ENCODE results near the gene NFYC. TPM values are rescaled to one million over a fixed set of nuclear protein-coding genes. Genes with fewer than 3 reads are reported as not detected.

The NFYC gene
- total RNA-seq, 1 donor from 2014 or later, result 101 TPM

- Mint-ChIP-seq H3K27me3 (ENCODE audit: low read depth) (peaks cover 14% of the 10 kb centered on the region), H3K9me3 (no peaks in the 10 kb centered on the region), H3K4me1 (peaks cover 9% of the 10 kb centered on the region), H3K4me3 (no peak overlapping the region), H3K27ac (no peak overlapping the region), H3K36me3 (no peaks in the 10 kb centered on the region)
- TF ChIP-seq CTCF (IDR thresholded peaks at IDR 0.05; ENCODE audit: unreplicated experiment), result no peak
- no peak for DNase-seq (ENCODE audit: low spot score in 2 of 2, unreplicated experiment in 2 of 2)
Observed at GRCh38 chr1:40808444-40808843, 116.9 kb downstream of the NFYC start.

GRCh38 chr1:40808909-40809308 lies 117.4 kb downstream of the NFYC start:
- no peak overlapping the region for H3K4me3 Mint-ChIP-seq
- TF ChIP-seq CTCF (IDR thresholded peaks at IDR 0.05; ENCODE audit: unreplicated experiment), result no peak
- no peak overlapping the region for H3K27ac Mint-ChIP-seq
- no peaks in the 10 kb centered on the region for H3K36me3 Mint-ChIP-seq
- H3K4me1 Mint-ChIP-seq, result peaks cover 9% of the 10 kb centered on the region
- H3K27me3 Mint-ChIP-seq (ENCODE audit: low read depth), result peaks cover 15% of the 10 kb centered on the region
- DNase-seq (ENCODE audit: low spot score in 2 of 2, unreplicated experiment in 2 of 2), result no peak
- no peaks in the 10 kb centered on the region for H3K9me3 Mint-ChIP-seq

GRCh38 chr1:40810927-40811326 lies 119.4 kb downstream of the NFYC start:
- no peak for DNase-seq (ENCODE audit: low spot score in 2 of 2, unreplicated experiment in 2 of 2)
- no peak for TF ChIP-seq CTCF (IDR thresholded peaks at IDR 0.05; ENCODE audit: unreplicated experiment)
- H3K9me3 Mint-ChIP-seq, result no peaks in the 10 kb centered on the region
- H3K36me3 Mint-ChIP-seq, result no peaks in the 10 kb centered on the region
- H3K4me1 Mint-ChIP-seq, result peaks cover 9% of the 10 kb centered on the region
- peaks cover 17% of the 10 kb centered on the region for H3K27me3 Mint-ChIP-seq (ENCODE audit: low read depth)
- H3K27ac Mint-ChIP-seq, result no peak overlapping the region
- no peak overlapping the region for H3K4me3 Mint-ChIP-seq

- H3K36me3 Mint-ChIP-seq, result no peaks in the 10 kb centered on the region
- H3K4me3 Mint-ChIP-seq, result no peak overlapping the region
- no peak for DNase-seq (ENCODE audit: low spot score in 2 of 2, unreplicated experiment in 2 of 2)
- peaks cover 9% of the 10 kb centered on the region for H3K4me1 Mint-ChIP-seq
- no peak overlapping the region for H3K27ac Mint-ChIP-seq
- H3K27me3 Mint-ChIP-seq (ENCODE audit: low read depth), result peaks cover 52% of the 10 kb centered on the region
- no peak for TF ChIP-seq CTCF (IDR thresholded peaks at IDR 0.05; ENCODE audit: unreplicated experiment)
- H3K9me3 Mint-ChIP-seq, result no peaks in the 10 kb centered on the region
Observed at GRCh38 chr1:40815420-40815819, 123.9 kb downstream of the NFYC start.

GRCh38 chr1:40817791-40818263 lies 126.3 kb downstream of the NFYC start:
- Mint-ChIP-seq H3K36me3 (no peaks in the 10 kb centered on the region), H3K4me1 (peaks cover 9% of the 10 kb centered on the region), H3K27me3 (ENCODE audit: low read depth) (peaks cover 44% of the 10 kb centered on the region), H3K4me3 (peak overlapping the region; percentile 61), H3K27ac (no peak overlapping the region), H3K9me3 (no peaks in the 10 kb centered on the region)
- no peak for DNase-seq (ENCODE audit: low spot score in 2 of 2, unreplicated experiment in 2 of 2)
- TF ChIP-seq CTCF (IDR thresholded peaks at IDR 0.05; ENCODE audit: unreplicated experiment), result no peak
